ENCODE results near the gene TCF7L2.

The TCF7L2 gene

DNA sequence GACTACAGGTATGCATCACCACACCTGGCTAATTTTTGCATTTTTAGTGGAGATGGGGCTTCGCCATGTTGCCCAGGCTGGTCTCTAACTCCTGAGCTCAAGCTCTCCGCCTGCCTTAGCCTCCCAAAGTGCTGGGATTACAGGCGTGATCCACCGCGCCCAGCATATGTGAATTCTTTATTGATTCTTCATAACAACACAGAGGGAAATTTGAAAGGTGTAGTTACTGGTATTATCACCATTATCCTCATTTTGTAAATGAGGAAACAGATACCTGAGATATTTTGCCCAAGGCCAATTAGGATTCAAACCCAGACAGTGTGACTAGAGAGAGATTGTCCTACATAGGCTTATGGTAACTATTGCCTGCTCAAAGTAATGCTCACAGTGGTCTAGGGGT lies 22.6 kb downstream of the TCF7L2 start:
- no peaks in the 10 kb centered on the region for H3K9me2 ChIP-seq (replicated peaks; ENCODE audit: insufficient read depth, low read length)
- H4K20me1 ChIP-seq (ENCODE audit: low read depth, low read length): no peaks in the 10 kb centered on the region
- no peak for TF ChIP-seq EZH2phosphoT487 (conservative IDR thresholded peaks at IDR 0.05; ENCODE audit: low read length)
- TF ChIP-seq, protein P1, sequence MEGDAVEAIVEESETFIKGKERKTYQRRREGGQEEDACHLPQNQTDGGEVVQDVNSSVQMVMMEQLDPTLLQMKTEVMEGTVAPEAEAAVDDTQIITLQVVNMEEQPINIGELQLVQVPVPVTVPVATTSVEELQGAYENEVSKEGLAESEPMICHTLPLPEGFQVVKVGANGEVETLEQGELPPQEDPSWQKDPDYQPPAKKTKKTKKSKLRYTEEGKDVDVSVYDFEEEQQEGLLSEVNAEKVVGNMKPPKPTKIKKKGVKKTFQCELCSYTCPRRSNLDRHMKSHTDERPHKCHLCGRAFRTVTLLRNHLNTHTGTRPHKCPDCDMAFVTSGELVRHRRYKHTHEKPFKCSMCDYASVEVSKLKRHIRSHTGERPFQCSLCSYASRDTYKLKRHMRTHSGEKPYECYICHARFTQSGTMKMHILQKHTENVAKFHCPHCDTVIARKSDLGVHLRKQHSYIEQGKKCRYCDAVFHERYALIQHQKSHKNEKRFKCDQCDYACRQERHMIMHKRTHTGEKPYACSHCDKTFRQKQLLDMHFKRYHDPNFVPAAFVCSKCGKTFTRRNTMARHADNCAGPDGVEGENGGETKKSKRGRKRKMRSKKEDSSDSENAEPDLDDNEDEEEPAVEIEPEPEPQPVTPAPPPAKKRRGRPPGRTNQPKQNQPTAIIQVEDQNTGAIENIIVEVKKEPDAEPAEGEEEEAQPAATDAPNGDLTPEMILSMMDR (IDR thresholded peaks at IDR 0.05; ENCODE audit: insufficient read depth, low read length, poor library complexity, severe bottlenecking): no peak
- no peaks in the 10 kb centered on the region for H3K79me2 ChIP-seq (ENCODE audit: insufficient read depth, low read length)
- no peak overlapping the region for H3K4me2 ChIP-seq (ENCODE audit: low read depth, low read length, poor library complexity, severe bottlenecking)
- no peaks in the 10 kb centered on the region for H3F3A ChIP-seq (ENCODE audit: insufficient read depth)
- H2AFZ ChIP-seq (ENCODE audit: low read depth, low read length, severe bottlenecking): no peak overlapping the region
- H3K36me3 ChIP-seq (ENCODE audit: low read length): no peaks in the 10 kb centered on the region
- H3K27me3 ChIP-seq (ENCODE audit: low read length): no peaks in the 10 kb centered on the region
- no peak overlapping the region for H3K27ac ChIP-seq (ENCODE audit: low read depth, low read length)
- no peak overlapping the region for H3K4me3 ChIP-seq (ENCODE audit: insufficient read depth, low read length, poor library complexity, severe bottlenecking)
- H3K9me3 ChIP-seq (ENCODE audit: insufficient read depth, low read length): no peaks in the 10 kb centered on the region
- no peak overlapping the region for H3K9ac ChIP-seq (ENCODE audit: low read length)

GRCh38 chr10:112973046-112973445 lies 23.0 kb downstream of the TCF7L2 start:
- H3K36me3 ChIP-seq (ENCODE audit: low read length): no peaks in the 10 kb centered on the region
- no peak overlapping the region for H2AFZ ChIP-seq (ENCODE audit: low read depth, low read length, severe bottlenecking)
- H3K79me2 ChIP-seq (ENCODE audit: insufficient read depth, low read length): no peaks in the 10 kb centered on the region
- no peak overlapping the region for H3K4me3 ChIP-seq (ENCODE audit: insufficient read depth, low read length, poor library complexity, severe bottlenecking)
- no peaks in the 10 kb centered on the region for H3K27me3 ChIP-seq (ENCODE audit: low read length)
- no peaks in the 10 kb centered on the region for H3K9me3 ChIP-seq (ENCODE audit: insufficient read depth, low read length)
- no peak overlapping the region for H3K9ac ChIP-seq (ENCODE audit: low read length)
- no peaks in the 10 kb centered on the region for H3K9me2 ChIP-seq (replicated peaks; ENCODE audit: insufficient read depth, low read length)
- TF ChIP-seq, protein P1 (IDR thresholded peaks at IDR 0.05; ENCODE audit: insufficient read depth, low read length, poor library complexity, severe bottlenecking): no peak
- no peak for TF ChIP-seq EZH2phosphoT487 (conservative IDR thresholded peaks at IDR 0.05; ENCODE audit: low read length)
- no peaks in the 10 kb centered on the region for H3F3A ChIP-seq (ENCODE audit: insufficient read depth)
- no peaks in the 10 kb centered on the region for H4K20me1 ChIP-seq (ENCODE audit: low read depth, low read length)
- no peak overlapping the region for H3K4me2 ChIP-seq (ENCODE audit: low read depth, low read length, poor library complexity, severe bottlenecking)
- H3K27ac ChIP-seq (ENCODE audit: low read depth, low read length): no peak overlapping the region

DNA sequence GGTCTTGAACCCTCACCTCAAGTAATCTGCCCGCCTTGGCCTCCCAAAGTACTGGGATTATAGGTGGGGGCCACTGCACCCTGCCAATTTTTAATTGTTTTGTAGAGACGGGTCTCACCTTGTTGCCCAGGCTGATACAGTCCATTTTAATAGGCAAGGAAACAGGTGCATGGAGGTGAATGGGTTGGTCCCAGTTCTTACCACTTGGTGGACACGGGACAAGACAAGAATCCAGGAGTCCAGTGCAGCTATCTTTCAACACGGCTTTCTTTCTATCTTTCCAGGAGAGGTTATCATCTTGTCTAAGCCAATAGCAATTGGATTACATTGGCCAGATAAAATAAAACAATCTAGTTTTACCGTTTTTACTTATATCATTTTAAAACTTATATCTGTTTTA lies 23.8 kb downstream of the TCF7L2 start:
- H3K4me3 ChIP-seq (ENCODE audit: insufficient read depth, low read length, poor library complexity, severe bottlenecking): no peak overlapping the region
- H2AFZ ChIP-seq (ENCODE audit: low read depth, low read length, severe bottlenecking): no peak overlapping the region
- no peak overlapping the region for H3K9ac ChIP-seq (ENCODE audit: low read length)
- H3K9me2 ChIP-seq (replicated peaks; ENCODE audit: insufficient read depth, low read length): no peaks in the 10 kb centered on the region
- no peaks in the 10 kb centered on the region for H3K79me2 ChIP-seq (ENCODE audit: insufficient read depth, low read length)
- no peak for TF ChIP-seq EZH2phosphoT487 (conservative IDR thresholded peaks at IDR 0.05; ENCODE audit: low read length)
- no peak overlapping the region for H3K27ac ChIP-seq (ENCODE audit: low read depth, low read length)
- no peak overlapping the region for H3K4me2 ChIP-seq (ENCODE audit: low read depth, low read length, poor library complexity, severe bottlenecking)
- H3K9me3 ChIP-seq (ENCODE audit: insufficient read depth, low read length): no peaks in the 10 kb centered on the region
- H3K36me3 ChIP-seq (ENCODE audit: low read length): no peaks in the 10 kb centered on the region
- H3F3A ChIP-seq (ENCODE audit: insufficient read depth): no peaks in the 10 kb centered on the region
- no peaks in the 10 kb centered on the region for H3K27me3 ChIP-seq (ENCODE audit: low read length)
- H4K20me1 ChIP-seq (ENCODE audit: low read depth, low read length): no peaks in the 10 kb centered on the region

- H3K27me3 ChIP-seq (ENCODE audit: low read length): no peaks in the 10 kb centered on the region
- H4K20me1 ChIP-seq (ENCODE audit: low read depth, low read length): no peaks in the 10 kb centered on the region
Measured at GRCh38 chr10:112977426-112977898, 27.4 kb downstream of the TCF7L2 start.

More at GRCh38 chr10:112977426-112977898, 27.4 kb downstream of the TCF7L2 start:
- H3F3A ChIP-seq (ENCODE audit: insufficient read depth): no peaks in the 10 kb centered on the region
- no peaks in the 10 kb centered on the region for H3K36me3 ChIP-seq (ENCODE audit: low read length)
- H2AFZ ChIP-seq (ENCODE audit: low read depth, low read length, severe bottlenecking): no peak overlapping the region
- H3K9me2 ChIP-seq (replicated peaks; ENCODE audit: insufficient read depth, low read length): no peaks in the 10 kb centered on the region
- H3K9ac ChIP-seq (ENCODE audit: low read length): no peak overlapping the region
- H3K79me2 ChIP-seq (ENCODE audit: insufficient read depth, low read length): no peaks in the 10 kb centered on the region
- H3K27ac ChIP-seq (ENCODE audit: low read depth, low read length): no peak overlapping the region
- no peak overlapping the region for H3K4me3 ChIP-seq (ENCODE audit: insufficient read depth, low read length, poor library complexity, severe bottlenecking)
- no peaks in the 10 kb centered on the region for H3K9me3 ChIP-seq (ENCODE audit: insufficient read depth, low read length)
- TF ChIP-seq EZH2phosphoT487 (conservative IDR thresholded peaks at IDR 0.05; ENCODE audit: low read length): no peak
- TF ChIP-seq, protein P1 (IDR thresholded peaks at IDR 0.05; ENCODE audit: insufficient read depth, low read length, poor library complexity, severe bottlenecking): no peak
- H3K4me2 ChIP-seq (ENCODE audit: low read depth, low read length, poor library complexity, severe bottlenecking): no peak overlapping the region

Measured in SU-DHL-6 (cell line).